ENCODE measurements around the gene ZNF521.

The ZNF521 gene

DNA sequence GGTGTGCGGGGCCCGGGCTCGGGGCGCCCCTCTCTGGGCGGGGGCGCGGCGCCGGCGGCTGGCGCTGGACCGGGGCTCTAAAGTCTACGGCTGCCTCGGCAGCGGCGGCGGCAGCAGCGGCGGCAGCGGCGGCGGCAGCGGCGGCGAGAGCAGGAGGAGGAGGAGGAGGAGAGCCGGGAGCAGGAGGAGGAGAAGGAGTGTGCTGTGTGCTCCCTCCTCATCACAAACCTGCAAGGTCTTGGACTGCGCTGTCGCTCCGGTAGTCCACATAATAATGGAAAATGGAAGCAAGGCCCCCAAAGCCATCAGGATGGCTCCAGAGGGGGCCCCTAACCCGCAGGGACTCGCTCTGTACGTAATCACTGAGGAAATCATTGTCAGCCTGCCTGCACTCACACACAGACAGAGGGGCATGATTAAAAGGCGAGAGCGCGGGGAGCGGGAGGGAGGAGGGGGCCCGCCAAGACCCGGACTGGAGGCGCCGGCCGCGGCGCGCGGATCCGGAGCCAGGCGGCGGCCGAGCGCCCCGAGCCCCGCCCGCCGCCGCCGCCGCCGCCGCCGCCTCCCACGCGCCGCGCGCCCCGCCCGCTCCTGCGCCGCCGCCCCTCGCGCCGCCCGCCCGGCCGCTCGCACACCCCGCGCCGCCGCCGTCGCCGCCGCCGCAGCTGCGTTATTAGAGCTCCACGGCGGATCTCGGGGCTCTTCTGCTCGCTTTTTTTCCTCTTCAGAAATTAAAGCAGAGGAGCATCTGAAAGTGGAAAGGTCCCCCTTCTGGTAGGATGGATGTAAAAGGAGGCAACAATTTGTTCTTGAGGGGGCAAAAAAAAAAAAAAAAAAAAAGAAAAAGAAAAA, at the start of gene ZNF521:
TSS of gene ZNF521 (minus strand) at position 390 of the 852 bp plus-strand sequence. CDS start 1,220 bp downstream, outside the sequence.
- DNase-seq: peak; percentile 47

DNA sequence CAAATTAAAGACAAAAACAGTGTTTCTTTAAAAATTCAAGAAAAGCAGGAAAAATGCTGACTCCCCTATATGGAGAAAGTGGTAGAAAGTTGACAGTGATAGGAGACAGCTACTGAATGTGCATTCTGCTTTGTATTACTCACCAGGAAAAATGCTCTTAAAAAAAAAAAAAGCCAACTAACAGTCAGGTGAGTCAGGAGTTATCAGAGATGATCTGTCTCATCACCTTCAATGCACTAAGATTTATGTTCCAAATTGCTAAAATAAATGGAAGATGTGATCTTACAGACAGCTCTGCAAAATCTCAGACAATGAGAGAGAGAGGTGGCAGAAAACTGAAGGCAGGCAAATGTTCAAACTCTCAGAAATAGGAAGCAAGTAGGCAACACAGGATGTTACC, 47.6 kb upstream of the ZNF521 start:
- DNase-seq: no peak

DNA sequence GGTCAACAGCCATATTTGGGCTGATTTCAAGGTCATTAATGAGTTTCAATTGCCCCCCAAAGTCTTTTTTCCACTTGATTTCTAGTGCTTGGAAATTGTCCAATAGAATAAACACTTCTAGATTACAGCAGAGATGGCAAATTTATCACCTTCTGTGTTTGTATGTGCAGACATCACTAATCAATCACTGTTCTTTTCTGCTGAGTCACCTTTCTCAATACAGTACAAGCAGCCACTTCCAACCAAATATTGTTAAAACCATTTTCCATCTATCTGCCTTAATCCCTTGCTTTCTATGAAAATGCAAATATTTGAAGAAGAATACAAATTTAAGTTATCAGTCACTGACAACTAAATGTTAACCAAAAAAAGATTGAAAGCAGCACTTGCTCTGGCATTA, 40.2 kb upstream of the ZNF521 start:
- DNase-seq: no peak

DNA sequence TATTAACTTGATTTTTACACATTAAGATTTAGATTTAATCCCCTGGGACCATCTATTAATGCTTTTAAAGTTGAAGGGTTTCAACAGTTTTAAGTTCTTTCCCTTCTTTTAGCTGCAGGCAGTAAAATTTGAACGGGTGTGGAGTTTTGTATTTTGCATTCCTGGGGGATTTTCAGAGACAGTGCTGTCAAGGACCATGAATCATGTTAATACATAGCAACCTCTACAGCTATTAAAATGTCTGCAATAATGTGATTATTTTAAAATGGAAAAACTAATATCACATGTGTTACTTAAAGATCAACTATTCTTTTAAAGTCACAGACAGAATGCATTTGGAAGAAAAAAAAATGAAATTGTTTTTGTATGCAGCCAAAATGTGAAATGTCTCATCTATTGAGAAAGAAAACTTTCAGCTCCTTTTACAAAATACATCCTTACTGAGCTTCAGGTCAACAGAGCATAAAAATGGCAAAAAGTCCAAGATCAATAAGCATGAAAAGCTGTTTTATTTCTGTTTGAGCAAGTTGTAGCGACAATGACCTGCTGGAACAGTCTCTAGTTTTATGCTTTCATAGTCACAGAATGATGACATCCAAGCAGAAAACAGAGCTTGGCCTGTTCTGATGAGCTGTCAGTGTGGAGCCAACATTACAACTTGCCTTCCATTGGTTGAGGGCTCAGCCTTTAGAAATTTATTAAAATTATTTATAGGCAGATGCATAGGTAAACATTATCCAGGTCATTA, 21.6 kb upstream of the ZNF521 start:
- no peak for DNase-seq

DNA sequence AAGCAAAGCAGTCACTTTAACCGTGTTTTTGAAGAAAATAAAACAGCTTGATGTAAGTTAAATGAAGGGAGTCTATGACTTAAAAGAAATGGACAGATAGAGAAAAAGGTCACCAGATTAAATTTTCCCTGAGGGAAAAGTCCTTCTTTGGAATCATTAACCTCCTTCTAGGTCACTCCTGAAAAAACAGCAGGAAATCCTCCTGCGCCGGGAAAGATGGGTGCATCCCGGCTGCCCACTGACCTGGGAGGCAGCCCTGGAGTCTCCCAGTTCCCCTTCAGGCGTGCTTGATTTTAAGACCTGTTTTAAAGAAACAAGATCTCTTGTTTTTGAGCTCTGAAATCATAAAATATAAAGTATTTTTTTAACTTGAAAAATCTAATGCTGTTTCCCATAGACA, 18.4 kb upstream of the ZNF521 start:
- DNase-seq: no peak

DNA sequence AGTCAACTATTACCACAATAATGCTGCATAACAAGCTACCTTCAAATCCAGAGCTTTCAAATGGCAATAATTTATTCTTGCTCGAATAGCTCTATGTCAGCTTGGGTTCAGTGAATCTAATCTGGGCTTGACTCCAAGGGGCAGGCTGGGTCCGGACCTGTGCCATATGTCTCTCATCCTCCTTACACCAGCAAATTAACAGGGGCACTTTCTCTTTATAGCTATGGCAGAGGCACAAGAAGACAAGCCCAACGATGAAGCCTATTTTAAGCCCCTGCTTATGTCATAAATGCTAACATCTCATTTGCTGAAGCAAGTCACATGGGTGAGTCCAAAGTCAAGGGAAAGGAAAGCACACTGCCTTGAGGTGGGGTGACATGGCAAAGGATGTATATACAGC, 13.3 kb upstream of the ZNF521 start:
- DNase-seq: no peak

DNA sequence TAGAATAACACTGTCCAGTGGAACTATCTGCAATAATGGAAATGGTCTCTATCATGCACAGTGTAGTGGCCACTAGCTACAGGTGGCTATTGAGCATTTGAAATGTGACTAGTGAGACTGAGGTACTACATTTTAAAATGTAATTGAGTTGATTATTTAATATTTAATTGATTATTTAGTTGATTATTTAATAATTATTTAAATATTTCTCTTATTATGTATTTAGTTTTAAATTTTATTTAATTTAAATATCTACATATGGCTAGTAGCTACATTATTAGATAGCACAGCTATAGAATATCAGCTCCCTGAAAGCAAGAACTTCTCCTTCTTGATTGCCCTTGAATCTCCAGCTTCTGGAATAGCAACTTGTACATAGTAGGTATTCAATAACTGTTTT, 12.8 kb upstream of the ZNF521 start:
- DNase-seq: no peak

DNA sequence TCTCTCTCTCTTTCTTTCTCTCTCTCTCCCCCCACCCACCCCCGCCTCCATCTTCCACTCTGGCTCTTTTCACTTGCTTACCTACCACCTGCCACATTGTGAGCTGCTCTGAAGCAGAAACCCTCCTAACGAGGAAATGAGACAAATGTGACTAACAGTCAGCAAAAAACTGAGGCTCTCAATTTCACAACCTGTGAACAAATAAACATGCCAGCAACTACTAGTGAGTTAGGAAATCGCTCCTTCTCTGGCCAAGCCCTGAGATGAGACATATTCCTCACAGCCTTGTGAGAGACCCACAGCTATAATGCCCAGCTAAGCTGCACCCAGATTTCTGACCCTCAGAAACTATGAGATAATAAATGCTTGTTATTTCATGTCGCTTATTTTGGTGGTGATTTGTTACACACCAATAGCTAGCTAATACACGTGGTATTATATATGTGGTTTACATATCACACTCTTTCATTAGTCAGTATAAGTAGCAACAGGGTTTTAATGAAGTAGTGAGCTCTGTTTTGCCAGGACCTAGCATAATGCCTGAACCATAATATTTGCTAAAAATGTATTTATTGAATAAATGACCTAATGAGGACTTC, 8.4 kb upstream of the ZNF521 start:
- DNase-seq: no peak

DNA sequence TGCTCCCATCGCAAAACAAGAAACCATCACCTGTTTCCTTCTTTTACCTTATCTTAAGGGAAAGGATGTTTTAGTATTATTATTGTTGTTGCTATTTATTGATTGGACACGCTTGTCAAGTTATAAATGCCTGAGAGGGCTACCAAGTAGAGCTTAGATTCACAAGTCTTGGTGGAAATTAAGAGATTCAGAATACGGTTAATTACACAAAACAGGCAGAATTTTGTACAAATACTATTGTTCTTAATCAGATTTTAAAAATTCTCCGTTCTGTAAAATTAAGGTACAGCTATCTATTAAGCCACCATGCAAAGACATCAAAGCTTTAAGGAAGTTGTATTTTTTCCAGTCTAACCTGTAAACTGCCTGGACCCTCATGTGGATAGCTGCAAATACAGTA, 1.1 kb upstream of the ZNF521 start:
- no peak for DNase-seq

DNA sequence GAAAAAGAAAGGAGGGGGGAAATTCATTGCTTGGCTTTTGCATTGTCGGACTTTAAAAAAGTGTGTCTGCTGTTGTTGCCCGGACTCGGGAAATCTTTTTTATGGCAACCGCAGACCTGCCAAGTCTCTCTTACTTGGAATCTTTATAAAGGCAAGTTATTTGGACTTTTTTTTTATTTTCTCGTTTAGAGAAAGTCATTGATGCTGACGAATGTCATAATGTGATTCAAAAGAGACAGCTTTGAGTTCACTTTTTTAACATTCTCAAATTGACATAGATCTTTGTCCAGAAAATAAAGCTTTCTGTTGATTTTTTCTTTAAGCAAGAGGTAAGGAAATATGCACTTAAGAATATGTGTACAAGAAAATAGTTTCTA, 651 bp upstream of the ZNF521 start:
- DNase-seq: no peak

DNA sequence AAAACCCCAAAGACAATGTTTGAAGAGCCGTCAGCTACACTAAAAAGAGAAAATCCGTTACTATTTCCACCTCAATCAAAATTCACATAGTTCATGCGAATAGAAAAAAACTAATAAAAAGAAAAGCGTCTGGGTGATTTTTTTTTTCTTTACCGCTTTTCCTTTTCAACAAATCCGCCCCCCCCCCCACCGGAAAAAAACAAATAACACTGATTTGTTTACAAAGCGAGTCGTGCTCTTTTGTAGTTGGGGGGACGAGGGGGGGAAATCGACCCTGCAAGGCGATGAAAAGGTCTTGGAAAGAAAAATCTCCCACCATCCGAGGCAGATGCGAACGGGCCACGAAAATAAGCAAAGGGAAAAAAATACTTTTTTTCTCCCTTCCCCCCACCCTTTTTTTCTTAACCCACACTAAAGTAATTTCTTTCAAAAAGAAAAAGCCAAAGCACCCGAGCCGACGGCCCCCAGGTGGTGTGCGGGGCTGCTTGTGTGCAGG, 638 bp downstream of the ZNF521 start:
- DNase-seq: no peak

DNA sequence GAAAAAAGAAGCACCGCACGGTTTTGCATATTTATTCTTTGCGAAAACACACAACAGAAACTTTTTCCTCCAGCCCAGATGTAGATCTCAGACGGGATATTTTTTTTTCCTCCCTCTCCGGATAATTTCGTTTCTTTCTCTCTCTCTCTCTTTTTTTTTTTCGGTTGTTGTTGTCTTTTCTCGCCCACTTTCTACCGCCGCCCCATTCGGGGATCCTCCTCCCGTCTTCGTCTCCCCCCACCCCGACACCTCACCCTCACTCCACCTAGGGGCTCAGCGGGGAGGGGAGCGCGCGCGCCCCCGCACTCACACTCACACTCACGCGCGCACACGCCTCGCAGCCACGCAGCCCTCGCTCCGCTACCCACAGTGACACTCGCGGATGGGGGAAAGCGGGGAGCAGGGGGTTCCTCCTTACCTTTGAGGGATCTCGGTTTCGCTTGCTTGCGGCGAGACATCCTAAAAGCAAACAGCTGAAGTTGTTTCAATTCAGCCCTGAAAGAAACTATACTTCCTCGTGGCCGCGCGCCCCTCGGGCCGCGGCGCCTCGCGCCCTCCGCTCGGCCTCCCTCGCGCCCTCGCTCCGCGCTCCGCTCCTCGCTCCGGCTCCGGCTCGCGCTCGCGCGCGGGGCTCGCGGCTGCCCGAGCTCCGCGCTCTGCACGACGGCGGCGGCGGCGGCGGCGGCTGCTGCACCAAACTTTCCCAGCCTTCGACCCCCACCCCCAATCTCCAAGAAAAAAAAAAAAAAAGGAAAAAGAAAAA, 1.3 kb downstream of the ZNF521 start:
- DNase-seq: peak; percentile 22

DNA sequence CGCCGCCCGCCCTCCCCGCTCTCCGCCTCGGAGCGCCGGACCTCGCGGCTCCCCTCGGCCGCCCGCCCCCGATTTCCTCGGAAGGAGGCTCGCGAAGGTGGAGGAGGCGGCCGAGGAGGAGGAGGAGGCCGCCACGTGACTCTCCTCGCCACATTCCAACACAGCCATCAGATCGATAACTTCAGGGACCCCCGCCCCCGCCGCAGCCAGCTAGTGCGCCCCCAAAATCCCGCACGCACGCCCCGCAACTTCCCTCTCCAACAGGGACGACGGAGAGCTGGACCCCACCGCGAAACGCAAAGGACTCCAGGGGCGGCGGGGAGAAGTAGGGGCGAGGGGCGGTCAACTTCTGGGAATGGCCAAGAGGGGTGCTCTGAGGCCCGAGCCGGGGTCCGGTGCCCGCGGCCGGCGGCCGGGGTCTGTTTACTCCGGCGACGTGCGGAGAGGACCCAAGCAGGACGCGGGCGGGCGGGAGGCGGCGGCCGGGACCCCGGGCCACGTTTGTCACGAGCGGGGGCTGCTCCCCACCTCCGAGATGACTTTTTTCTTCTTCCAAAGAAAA, 2.0 kb downstream of the ZNF521 start:
- peak; percentile 16 for DNase-seq

DNA sequence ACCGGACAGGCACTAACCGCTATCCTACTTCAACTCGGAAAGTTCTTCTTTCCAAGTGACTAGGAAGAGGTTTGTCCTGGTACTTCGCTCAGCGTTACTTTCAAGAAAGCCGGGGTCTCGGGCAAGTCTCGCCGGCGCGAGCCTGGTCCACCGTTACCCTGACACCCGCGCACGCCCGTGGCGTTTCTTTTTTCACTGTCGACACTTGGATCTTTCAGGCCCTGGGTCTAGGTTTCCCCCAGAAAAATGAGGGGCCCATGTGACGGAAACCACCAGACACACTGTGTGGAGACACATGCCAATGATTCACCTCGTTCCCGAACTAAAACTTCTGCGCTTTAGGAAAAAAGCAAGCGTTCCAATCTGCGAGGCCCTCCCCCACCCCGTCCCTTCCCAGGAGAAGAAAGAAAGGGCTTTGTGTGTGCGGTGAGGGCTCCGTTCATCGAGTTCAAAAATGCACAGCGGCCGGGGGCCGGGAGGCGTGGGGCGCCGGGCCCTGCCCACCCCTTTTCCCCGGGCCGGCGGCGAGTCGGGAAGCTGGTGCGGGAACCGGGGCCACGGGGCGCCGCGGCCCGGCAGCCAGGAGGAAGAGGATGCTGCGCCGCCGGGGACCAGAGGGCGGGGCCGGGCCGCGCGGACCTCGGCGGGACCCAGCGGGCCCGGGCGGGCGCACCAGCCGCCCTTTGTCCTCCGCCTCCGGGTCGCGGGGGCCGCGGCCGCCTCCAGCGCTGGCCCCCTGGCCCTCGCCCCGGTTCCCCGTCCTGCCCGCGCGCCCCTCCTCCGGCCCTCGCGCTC, 2.6 kb downstream of the ZNF521 start:
- peak; percentile 16 for DNase-seq

DNA sequence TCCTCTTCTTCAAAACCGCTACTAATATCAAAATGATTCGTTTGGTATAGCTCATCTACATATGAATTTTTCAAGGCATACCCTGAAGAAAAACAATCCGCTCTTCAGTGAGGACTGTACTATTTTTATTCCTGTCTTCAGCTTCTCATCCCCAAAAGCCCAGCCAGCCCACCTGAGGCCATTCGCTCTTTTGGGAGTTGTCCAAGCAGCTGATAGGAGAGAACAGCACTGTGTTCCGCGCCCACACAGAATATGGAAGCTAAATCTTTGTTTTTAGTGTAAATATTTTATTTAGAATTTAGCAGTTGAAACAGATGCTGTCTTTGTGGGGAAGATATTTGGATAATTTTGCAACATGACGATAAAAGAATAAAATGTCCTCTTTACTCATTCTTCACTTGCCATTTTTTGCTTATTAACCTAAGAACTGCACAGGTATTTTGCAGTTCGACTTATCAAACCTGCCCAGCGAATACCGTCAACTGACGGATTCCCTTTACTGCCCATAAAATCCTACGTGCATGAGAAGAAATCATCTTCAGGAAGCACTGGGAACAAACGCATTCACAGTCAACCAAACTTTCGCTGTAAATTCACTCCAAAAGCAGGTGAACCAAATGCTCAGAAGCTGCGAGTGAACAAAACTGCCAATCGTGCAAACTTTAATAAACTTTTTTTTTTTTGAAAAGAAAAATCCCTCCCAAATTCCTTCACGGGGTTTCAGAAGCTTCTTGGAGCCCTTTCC, 3.4 kb downstream of the ZNF521 start:
- DNase-seq: no peak

DNA sequence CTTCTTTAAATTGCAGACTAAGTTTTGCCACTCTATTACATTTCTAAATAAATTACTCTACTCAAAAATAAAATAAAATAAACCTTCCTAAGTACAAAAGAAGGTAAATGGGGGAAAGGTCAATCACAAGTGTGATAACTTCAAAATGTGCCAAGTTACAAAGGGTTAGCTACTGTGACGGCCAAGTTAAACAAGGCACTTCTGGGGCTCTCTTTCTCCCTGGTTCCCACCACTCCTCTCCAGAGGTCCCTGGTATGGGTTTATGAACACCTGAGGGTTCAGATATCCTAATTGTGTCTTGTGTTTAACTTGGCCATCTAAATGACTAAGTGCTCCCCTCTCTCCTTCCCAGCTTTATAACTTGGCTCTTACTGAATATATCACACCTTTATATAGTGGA, 5.4 kb downstream of the ZNF521 start:
- no peak for DNase-seq

DNA sequence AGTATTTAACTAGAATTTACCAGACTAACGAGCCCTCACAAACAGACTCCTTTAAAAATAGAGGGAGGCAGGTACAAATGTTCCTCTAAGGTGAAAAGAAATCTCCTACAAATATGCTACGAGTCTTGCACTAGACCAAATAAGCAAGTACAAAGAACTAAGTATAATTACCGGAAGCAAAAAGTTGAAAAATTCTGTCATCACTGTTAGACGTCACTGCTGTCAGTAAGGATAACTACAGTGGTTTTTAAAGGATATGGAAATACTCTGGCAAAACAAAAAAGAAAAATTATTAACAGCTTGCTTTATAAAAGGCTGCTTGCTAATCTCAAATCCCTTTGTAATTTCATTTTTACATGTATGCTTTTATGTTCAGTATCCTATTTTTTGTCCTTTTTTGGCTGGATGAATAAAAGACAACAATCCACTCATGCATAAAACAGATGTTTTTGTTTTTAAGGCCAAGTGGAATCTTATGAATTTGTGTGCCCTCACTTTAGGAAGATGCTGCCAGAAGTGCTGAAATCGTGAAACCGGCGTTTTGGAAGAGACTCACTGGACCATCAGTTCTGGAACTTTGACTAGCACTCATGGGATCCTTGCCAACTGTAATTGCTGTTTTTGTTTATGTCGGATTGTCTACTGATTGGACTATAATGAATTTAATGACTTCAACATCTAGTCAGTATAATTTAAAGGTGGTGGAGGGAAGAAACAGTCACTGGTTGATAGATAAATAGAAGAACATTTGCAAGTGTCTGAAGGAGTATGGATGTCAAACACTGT, 6.7 kb downstream of the ZNF521 start:
- no peak for DNase-seq

DNA sequence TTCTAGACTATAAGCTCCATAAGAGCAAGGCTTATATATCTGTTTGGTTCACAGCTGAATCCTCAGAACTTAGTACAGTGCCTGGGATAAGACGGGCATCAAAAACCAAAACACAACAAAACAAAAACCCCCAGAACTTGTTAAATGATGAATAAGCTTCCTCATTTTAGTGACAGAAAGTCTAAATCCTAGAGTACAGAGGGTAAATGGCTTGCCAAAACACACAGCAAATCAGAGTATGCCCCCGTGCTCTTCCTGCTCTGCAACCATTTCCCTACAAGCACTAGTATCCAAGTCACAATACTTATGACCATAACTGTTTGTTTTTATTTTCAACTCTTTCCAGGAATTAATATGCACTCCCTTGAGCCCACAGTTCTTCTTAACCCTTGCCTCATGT, 10.1 kb downstream of the ZNF521 start:
- no peak for DNase-seq

DNA sequence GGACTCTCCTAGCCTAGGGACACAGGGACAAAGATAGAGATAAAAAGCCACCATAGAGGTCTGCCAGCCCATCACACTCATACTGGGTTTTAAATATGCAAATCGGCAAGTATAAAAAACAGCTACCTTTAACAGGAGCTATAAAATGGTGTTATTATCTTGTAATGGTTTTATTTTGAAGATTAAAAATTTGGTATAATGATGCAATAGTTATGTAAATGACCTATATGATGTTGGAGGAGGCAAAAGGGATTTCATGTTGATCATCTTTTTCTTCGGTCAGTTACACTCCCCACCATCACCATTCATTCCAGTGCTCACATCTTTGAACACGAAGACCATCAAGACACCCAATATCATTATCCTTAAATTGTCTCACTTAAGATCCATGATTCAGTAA, 11.2 kb downstream of the ZNF521 start:
- DNase-seq: no peak

DNA sequence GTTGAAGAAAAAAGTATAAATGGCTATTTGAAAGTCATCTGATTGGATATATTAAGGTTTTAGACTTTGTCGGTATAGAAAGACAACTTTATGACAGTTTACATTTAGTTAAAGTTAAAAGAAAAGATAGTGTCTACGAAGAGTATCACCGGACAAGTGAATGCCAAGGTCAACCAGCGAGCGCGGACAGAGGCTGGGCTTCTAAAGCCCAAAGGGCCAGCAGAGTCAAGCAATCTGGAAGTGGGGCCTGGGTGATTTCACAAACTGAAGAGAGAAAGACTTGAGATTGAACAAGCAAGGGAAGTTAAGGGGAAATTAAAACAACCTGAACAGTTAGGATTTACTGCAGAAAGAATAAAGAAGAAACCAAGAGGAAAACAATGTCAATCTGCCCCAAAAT, 16.3 kb downstream of the ZNF521 start:
- DNase-seq: no peak

Measured in activated T-cell treated with anti-CD3 and anti-CD28 coated beads, Interleukin-2, amount 50 U/mL, for 1 hour (primary cell).